Measurements from ENCODE around the gene SYNJ1. TPM values are rescaled to one million over a fixed set of nuclear protein-coding genes. Genes with fewer than 3 reads are reported as not detected.
"Not testable (repeated sequence)": the region's sequence is repeated elsewhere in the genome, so short reads cannot be mapped to it uniquely, and the experiment has no call there.

The SYNJ1 gene
- total RNA-seq, 1 donor from 2014 or later = 6.6 TPM

DNA sequence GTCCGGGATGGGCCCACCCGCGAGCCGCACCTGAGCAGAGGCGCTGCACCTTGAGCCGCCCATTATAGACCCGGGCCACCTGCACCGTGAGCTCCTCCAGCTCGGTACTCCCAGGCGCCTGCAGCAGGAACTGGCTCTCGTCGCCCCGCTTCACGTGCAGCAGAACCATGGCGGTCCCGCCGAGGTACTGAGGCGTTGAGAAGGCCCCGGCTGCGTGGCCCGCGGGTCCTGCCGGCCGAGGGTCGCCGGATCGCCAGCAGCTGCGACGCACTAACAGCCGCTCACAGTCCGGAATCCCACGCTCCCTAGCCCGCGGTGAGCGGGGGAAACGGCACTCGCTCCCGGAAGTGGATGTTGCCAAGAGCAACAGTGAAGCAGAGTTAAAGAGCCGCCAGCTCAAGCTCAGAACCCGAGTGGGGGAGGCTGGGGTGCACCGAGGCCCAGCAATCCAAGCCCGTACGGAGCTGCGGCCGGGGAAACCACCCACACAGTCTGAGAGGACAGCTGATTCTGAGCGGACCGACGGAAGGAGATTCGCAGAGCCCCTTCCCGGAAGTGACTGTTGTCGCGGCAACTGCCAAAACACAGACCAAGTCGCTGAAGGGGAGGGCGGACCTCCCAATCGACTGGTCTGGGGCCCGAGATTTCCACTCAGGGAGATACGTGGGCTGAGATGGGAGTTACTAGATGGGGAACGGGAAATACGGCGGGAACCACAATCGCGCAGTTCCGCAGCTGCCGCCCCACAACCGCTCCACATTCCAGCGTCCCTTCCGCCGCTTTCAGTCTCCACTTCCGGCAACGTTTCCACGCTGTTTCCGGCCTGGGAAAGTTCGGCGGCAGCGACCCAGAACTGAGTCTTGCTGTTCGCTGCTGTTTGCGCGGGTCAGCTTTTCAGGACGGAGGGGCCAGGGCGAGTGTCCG is 115.5 kb downstream of the SYNJ1 start, which contains the start of gene CFAP298:
CFAP298 (minus strand) TSS at position 303 of the 924 bp plus-strand sequence; CDS start at position 169, 134 bp downstream.
- DNase-seq = peak; percentile 92

DNA sequence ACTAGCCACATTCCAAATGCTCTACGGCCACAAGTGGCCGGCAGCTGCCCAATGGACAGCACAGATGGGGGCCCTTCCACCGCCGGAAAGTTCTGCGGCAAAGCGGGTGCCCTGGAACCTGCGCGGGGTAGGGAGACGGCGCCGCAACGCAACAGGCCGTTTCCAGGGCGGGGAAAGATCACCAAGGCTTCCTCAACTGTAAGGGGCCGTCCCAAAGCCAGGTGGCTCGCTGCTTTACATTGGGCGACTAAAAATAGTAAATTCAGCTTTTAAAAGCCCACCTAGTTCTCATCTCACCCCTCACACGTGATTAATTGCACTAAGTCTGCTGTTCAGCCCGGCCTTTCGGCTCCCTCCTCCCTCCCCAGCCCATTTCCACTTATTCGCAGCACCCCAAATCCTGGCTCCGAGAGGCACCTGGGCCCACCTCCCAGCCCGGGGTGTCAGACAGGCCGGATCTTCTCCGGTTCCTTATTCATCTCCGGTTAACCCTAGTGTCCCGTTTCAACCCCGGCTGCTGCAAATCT is 116.3 kb downstream of the SYNJ1 start:
- DNase-seq = no peak

DNA sequence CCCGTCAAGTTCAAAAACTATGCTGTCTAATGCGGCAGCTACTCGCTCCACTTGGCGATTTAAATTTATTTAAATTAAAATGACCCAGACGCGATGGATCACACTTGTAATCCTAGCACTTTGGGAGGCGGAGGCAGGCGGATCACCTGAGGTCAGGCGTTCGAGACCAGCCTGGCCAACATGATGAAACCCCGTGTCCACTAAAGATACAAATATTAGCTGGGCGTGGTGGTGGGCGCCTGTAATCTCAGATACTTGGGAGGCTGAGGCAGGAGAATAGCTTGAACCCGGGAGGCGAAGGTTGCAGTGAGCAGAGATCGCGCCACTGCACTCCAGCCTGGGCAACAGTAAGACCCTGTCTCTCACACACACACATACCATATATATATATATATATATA is 116.9 kb downstream of the SYNJ1 start:
- not testable (repeated sequence) for DNase-seq

DNA sequence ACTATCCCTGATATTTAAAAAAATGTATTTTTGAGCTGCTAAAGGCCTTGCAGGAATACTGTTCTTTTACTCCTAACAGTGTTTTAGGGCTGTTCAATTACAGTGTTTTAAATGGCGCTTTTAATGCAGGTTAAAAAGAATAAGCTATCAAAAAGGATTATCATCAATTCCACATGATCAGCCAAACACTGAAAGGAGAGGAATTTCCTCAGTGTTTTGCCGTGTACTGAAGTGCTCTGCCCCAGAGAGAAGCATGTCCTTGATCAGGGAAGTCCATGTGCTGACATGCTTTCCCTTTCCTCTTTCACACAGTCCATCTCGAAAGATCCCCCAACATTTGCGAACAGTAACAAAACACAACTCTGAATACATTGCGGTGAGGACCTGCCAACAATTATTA is 119.0 kb downstream of the SYNJ1 start:
- no peak for DNase-seq

DNA sequence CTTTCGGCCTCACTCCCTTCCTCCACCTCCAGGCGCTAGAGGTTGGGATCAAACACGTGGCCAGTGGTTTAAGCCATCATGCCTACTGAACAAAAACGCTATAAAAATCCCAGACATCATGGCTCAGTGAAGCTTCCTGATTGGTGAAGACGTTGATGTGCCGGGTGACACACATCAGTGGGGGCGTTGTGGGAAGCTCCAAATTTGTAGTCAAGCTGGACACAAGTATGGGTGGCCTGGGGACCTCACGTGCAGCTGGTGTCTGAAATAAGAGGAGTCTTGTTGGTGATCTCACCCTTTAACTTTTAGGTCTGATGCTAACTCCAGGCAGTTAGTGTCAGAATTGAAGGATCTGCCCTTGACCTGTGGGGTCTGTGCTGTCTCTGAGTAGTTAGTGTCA is 122.3 kb downstream of the SYNJ1 start:
- DNase-seq = no peak

DNA sequence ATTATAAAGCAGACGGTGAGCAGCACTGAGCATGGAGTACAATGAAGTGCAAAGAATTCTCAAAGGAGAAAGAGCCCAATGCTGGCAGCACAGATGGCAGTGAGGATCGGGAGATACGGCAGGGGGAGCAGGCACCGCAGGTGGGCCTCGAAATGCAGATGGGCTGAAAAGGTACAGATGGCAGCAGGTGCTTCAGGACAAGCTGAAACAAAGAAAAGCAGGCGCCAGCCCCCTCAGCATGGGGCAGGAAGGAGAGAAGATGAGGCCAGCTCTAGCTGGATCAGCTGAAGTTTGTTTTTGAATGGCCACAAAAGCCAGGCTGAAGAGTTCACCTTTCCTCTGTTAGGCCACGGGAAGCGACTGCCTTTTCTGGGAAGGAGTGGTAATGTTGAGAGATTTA is 123.3 kb downstream of the SYNJ1 start:
- DNase-seq = no peak

DNA sequence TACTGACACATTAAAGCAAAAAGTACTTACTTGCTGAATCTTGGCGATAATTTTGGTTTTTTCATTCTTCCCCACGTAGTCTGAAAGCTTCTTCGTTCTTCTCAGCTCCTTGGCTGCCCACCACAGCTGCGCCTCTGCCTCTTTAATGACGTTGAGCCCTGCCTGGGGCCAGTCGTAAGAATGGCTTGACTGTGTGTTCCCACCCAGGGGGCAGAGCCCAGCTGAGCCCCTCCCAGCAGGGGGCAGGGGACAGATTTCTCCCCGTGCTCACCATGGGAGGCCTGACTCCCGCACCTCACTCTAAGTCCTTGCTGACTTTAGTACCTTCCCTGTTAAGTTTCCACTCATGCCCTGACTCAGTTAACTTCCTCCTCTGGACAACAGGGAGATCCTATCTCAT is 124.7 kb downstream of the SYNJ1 start:
- DNase-seq = no peak

DNA sequence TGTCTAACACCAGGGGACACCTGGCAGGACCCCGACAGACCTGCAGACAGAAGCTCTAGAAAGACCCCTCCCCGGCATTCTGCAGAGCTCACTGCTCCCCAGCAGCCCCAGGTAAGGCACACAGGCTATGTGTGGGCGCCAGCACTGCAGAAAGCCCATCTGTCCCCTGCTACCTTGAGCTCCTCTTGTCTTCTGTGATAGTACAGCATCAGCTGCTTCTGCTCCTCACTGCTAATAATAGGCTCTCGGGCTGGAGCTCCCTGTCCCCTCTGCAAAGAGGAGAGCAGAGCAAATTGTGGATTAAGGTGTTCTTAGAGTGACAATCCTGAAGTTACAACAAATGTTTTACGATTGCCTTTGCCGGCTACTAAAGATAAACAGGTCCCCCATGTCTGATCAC is 125.7 kb downstream of the SYNJ1 start:
- DNase-seq = no peak

DNA sequence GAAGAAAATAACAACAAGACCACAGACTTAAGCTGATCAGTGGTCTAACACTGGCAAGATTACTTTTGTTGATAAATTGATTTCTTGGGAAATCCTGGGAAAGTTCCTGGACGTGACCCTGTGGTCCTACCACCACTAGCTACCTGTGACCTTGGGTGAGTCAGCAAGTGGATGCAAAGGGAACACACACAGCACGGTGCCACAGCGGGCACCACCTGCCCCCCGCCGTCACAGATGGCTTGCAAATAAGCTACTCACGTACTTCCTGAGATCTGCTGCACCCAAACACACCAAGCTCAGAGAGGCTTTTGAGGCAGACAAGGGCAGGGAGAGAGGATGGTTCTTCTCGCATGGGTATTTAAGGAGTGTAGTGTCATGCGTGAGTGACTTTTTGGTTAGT is 128.3 kb downstream of the SYNJ1 start:
- DNase-seq = no peak

DNA sequence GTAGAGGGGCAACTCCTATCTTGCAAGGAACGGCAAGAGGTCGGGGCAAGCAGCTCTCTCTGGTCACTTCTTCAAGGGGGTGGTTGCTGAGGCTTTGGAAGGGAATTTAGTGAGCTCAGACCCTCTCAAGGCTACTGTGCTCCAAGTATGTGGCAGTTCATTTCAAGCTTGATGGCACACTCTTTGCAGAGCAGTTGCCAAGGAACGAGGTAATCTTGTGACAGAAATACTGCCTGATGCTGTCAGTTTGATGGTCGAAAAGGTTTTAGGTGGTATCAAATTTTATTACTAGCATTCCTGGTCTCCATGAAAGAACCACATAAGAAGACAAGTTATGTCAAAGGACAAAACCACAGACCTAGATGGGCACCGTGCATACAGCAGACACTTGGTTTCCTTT is 128.7 kb downstream of the SYNJ1 start:
- DNase-seq = no peak

DNA sequence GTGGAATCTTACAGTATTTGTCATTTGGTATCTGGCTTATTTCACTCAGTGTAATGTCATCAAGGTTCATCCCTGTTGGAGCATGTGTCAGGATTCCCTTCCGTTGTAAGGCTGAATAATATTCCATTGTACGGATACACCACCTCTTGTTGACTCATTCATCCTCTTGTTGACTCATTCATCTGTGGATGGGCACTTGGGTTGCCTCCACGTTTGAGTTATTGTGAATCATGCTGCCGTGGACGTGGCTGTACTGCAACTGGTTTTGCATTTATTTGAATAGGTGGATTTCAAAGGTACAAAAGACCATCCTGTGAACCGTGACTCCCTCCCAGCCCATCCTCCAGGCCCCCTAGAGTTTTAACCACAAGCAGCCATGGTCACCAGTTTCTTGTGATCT is 130.6 kb downstream of the SYNJ1 start:
- no peak for DNase-seq

DNA sequence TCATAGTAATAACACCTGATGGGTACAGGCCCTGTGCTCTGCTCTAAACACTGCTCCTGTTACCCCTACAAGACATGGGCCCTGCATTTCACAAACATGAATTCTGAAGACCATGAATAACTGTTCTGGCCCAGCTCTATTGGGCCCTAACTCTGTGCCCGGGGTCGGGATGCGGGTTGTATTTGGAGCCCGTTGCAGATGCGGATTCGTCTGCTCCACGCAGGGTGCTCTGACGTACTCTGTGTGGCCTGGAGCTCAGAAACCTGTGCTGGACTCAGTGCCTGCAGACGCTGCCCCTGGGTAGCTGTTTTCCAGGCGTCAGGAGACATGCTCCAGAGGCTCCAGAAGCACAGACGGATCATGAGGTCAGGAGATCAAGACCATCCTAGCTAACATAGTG is 132.4 kb downstream of the SYNJ1 start:
- no peak for DNase-seq

DNA sequence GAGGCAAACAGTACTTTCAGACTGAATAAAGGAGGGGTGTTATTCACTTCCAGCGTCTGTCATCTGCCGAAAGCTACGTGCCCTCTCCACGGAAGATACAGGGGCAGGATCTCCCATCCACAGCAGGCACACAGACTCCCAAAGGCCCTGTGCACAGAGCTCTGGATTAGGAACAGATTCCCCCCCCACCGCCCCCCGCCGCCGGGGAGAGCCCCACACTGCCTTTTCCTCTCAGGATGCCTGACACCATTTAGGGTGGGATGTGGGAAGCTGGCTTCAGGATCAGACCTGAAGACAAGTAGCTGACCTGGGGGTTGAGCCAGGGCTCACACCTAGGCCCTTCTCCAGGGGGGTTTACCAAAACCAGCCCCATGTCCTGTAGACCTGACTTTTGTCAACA is 134.1 kb downstream of the SYNJ1 start:
- no peak for DNase-seq

DNA sequence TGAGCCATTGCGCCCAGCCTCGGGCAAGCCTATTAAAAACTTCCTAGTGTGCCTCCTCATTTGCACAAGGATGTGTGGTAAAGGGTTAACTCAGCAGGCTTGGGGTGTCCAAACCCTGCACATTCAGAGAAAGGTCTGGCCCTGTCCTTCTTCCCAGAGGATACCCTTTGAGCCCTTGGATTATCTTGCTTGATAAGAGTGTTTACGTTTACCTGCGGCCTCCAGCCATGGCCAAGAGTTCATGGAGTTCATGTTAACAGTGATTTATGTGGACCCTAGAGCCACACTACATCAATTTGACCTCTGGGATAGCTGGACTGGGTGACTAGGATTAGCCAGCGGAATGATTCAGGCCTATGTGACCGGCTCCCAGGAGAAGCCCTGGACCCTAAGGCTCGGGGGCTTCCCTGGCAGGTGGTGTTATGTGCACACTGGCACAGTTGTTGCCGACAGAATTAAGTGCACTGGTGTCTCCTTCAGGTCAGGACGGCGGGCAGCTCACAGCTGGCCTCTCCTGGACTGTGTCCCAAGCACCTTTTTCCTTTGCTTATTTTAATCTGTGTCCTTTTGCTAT is 134.8 kb downstream of the SYNJ1 start:
- no peak for DNase-seq

DNA sequence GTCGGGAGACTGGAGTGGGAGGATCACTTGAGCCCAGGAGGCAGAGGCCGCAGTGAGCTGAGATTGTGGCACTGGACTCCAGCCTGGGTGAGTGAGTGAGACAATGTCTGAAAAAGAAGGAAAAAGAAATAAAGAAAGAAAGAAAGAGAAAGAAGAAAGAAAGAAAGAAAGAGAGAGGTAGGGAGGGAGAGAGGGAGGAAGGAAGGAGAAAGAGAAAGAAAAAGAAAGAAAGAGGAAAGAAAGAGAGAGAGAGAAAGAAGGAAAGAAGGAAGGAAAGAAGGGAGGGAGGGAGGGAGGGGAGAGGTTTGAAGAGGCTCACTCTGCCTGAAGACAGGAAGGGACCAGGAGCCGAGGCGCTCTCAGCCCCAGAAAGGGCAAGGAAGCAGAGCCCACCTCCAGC is 137.7 kb downstream of the SYNJ1 start:
- DNase-seq = no peak

DNA sequence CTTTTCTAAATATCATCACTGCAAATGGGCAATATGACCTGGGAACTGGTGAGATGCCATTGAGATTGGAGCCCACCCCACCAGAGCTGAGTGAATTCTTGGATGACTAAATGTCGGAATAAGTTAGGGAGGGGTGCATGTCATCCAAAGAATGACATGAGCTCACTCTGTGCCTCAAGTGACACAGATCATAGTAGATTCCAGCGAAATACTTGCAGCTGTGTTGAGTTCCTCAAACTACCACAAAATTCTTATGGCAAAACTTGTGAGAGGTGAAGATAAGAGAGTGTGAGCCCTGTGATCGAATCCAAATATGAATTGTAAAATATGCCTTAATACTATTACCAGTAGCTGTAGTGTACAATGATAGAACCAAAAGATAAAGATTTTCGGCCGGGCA is 140.2 kb downstream of the SYNJ1 start:
- DNase-seq = no peak

DNA sequence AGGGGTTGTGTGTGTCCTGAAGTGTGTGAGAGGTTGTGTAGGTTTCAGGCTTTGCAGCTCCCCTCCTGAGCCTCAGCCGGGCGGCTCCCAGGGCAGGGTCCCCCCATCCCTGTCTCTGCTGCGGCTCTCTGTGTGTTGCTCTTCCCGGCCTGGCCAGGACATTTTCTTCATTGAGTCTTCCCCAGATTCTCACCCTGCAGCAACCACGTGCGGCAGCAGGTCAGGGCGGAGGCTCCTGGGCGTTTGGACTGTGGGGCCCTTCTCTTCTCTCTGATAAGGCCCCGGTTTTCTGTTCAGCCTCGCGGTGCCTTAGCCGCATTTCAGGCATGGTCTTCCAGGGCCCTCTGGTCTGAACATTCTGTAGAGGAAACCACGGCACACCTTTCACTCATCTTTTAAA is 140.7 kb downstream of the SYNJ1 start:
- no peak for DNase-seq

DNA sequence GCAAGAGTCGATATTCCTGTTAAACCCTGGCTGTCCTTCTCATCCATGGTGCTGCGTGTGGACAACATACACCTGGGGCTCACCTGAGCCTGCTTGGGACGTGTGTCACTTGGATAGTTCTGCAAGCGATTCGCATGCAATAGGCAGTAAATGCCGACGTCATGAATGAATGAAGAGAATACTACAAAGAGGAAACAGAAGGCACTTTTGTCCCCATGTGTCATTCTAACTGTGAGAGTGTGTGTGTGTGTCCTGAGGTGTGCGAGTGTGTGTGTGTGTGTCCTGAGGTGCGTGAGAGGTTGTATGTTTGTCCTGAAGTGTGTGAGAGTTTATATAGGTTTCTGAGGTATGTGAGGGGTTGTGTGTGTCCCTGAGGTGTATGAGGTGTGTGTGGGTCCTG is 141.8 kb downstream of the SYNJ1 start:
- no peak for DNase-seq

DNA sequence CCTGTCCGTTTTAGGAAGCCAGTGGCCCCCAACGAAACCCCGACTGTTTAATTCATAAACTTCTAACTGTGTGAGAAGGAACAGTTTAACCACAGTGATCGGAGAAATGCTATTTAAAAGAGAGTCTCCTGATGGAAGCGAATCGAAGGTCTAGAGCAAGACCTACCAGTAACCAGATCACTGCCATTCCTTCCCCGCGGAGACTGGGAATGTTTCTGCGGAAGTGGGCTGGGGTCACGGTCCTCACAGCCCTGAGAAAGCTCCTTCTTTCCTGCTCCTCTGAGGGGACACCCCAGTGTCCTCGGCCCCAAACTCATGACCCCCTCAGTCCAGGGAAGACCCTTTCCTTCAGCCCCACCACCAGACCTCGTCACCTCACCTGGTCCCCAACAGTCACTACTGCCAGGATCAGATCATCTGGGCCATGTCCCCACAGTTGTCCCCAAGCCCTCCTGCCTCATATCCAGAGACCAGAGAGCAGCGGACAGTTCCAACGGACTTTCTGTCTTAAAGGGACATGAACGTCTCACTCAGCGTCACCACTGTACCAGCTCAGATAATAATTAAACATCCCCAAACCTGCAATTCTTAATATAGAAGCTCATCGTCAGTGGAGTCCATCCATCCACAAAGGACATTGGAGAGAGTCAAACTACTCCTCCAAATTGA is 142.6 kb downstream of the SYNJ1 start, which contains the start of gene TCP10L:
TCP10L (minus strand) TSS at position 482 of the 669 bp plus-strand sequence. CDS start 1,219 bp downstream, outside the sequence.
- no peak for DNase-seq

DNA sequence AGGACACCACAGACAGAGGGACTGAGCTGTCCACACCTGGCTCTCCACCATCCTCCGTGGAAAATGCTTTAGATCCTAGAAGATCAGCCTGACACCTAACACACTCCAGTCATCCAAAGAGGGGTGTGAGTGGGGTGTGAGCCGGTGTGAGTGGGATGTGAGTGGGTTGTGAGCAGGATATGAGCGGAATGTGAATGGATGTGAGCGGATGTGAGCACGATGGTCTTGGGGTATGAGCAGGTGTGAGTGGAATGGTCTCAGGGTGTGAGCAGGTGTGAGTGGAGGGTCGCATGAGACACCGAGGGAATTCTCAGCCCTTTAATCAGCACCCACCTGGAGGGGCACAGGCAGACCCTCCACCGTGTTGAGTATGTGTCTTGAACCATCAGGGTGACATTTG is 143.3 kb downstream of the SYNJ1 start:
- DNase-seq = no peak

DNA sequence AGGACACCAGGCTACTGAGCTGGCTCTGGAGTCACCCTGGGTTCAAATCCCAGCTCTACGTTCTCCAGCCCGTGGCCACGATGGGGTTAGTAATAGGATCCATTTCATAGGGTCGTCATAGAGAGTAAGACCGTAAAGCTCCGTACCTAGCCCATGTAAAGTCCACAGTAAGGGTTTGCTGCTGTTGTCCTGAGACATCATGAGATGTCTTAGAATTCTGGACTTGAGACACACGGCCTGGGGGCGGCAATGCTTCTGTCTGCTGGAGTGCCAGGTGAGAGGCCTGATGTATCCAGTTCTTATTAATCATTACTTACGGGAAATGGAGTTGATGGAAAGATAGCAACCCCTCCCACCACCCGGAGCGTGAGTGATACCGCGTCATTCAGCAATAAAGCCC is 146.1 kb downstream of the SYNJ1 start:
- DNase-seq = no peak

DNA sequence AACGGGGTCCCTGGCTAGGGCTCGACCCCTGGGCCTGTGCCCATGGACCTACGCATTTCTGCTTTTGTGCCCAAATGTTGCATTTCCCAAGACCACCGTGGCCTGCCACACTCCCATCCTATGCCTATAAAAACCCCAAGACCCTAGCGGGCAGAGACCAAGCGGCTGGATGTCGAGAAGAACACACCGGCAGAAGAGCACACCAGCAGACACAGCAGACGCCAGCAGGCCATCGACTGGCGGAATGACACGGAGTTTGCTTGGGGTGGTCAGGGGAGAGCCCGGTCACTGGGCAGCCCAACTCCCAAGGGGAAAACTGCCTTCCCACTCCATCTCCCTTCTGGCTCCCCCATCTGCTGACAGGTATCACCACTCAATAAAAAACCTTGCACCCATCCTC is 146.9 kb downstream of the SYNJ1 start:
- no peak for DNase-seq
